Lung (tissue), 12 donors: Measurements from ENCODE around the gene TAS2R4. TPM values are rescaled to one million over a fixed set of nuclear protein-coding genes. Genes with fewer than 3 reads are reported as not detected.
A peak's percentile ranks its signal among the peaks of the same experiment; 100 is the strongest.
"Not testable (repeated sequence)": the region's sequence is repeated elsewhere in the genome, so short reads cannot be mapped to it uniquely, and the experiment has no call there.

Experiments used
- ATAC-seq: fragments of 200-7000 bp; cut with Tn5 transposase; one replicate; pipeline ENCODE4 v1.9.1; 2020; ENCODE audit warnings: moderate number of reproducible peaks; ENCODE audit not compliant: insufficient read depth, low FRiP score
- DNase-seq, 3 donors: peaks; one replicate each; pipeline ENCODE4 v3.0.0-alpha.2; 2013 to 2017
- H3K27ac ChIP-seq, 2 donors: one replicate each; pipeline ENCODE4 v1.5.1; 2013; ENCODE audit warnings: mild to moderate bottlenecking in 2 of 2, moderate library complexity in 2 of 2, control low read depth in 1 of 2, inconsistent platforms in 1 of 2, low read depth in 1 of 2, low read length in 1 of 2
- H3K27me3 ChIP-seq, 3 donors: one replicate each; pipeline ENCODE4 v1.5.1; 2013; ENCODE audit warnings: low read length in 2 of 3; ENCODE audit not compliant: control insufficient read depth in 3 of 3, insufficient read depth in 3 of 3
- H3K36me3 ChIP-seq, 4 donors: one replicate each; pipeline ENCODE4 v1.5.1; 2013; ENCODE audit warnings: low read length in 4 of 4, mild to moderate bottlenecking in 1 of 4, moderate library complexity in 1 of 4; ENCODE audit not compliant: control insufficient read depth in 4 of 4, insufficient read depth in 4 of 4
- H3K4me1 ChIP-seq, 5 donors: one replicate each; pipeline ENCODE4 v1.5.1; 2013; ENCODE audit warnings: low read length in 5 of 5, mild to moderate bottlenecking in 2 of 5, moderate library complexity in 1 of 5; ENCODE audit not compliant: control insufficient read depth in 5 of 5, insufficient read depth in 5 of 5
- H3K4me3 ChIP-seq: one replicate; pipeline ENCODE4 v1.5.1; 2013; ENCODE audit warnings: mild to moderate bottlenecking, control low read depth, moderate library complexity
- H3K9ac ChIP-seq, 2 donors: one replicate each; pipeline ENCODE4 v1.5.1; 2013; ENCODE audit warnings: low read length in 2 of 2, control low read depth in 1 of 2; ENCODE audit not compliant: insufficient read depth in 1 of 2
- H3K9me3 ChIP-seq, 4 donors: one replicate each; pipeline ENCODE4 v1.5.1; 2013; ENCODE audit warnings: low read length in 3 of 4, mild to moderate bottlenecking in 1 of 4, moderate library complexity in 1 of 4; ENCODE audit not compliant: control insufficient read depth in 4 of 4, insufficient read depth in 3 of 4
- WGBS, 2 donors: extraction: QIAGEN DNeasy Blood & Tissue Kit; methylation state at CpG; one replicate each; pipeline ENCODE4 v1.1.7; 2013; 5-methylcytosine and 5-hydroxymethylcytosine counted together
- polyA plus RNA-seq, 2 donors: library from polyadenylated mRNA; stranded (reverse); fragments of 200-250 nt; gene quantifications; one replicate each; pipeline ENCODE4 v1.2.1, GENCODE V29; 2013
- total RNA-seq, 2 donors: library from RNA; depleted of rRNA in 1 of 2; stranded (reverse); fragments of >200 nt in 1 of 2; gene quantifications; one replicate each; pipeline ENCODE4 v1.2.1, GENCODE V29; 2014 to 2021
- TF ChIP-seq, protein P1 (sequence below): IDR thresholded peaks from 2 replicates; pipeline ENCODE4 v1.5.1; 2012; ENCODE audit warnings: mild to moderate bottlenecking; ENCODE audit errors: control extremely low read depth, extremely low read depth
- donor health status: control.
- donor health status: control.
- donor health status: Bipolar disorder and iron deficiency.
- donor health status: healthy.
- donor health status: DM: yes; HTN: yes; CAD: no.

TAS2R4 gene
- total and polyA plus RNA-seq, 4 donors = 0.06 to 9.3 (median 0.87) TPM

DNA sequence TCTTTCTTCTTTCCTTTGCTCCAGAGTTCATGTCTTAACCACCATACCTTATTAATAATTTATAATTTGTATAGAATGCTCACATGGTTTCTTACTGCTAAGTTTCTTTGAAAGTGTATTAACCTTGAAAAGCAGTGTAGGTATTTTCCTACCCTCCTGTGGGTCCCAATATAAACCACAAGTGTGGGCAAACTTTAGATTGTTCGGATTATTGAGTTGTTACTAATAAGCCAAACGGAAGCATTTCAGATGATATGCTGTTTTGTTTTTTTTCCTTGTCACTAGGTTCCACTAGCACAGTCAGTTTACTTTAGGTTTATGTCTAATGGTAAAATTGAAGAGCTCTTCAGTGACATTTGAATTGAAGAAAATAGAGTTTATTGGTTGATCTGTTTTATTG is 28.1 kb upstream of the TAS2R4 start:
- ATAC-seq (no peak), DNase-seq (no peak)
- no peaks in the 10 kb centered on the region for H3K4me1 ChIP-seq
- H3K9ac ChIP-seq = no peak overlapping the region
- WGBS, 2 donors = 95 to 98% methylated on average over 2 of the region's 2 CpGs
- H3K27me3 ChIP-seq = no peaks in the 10 kb centered on the region
- TF ChIP-seq, protein P1, sequence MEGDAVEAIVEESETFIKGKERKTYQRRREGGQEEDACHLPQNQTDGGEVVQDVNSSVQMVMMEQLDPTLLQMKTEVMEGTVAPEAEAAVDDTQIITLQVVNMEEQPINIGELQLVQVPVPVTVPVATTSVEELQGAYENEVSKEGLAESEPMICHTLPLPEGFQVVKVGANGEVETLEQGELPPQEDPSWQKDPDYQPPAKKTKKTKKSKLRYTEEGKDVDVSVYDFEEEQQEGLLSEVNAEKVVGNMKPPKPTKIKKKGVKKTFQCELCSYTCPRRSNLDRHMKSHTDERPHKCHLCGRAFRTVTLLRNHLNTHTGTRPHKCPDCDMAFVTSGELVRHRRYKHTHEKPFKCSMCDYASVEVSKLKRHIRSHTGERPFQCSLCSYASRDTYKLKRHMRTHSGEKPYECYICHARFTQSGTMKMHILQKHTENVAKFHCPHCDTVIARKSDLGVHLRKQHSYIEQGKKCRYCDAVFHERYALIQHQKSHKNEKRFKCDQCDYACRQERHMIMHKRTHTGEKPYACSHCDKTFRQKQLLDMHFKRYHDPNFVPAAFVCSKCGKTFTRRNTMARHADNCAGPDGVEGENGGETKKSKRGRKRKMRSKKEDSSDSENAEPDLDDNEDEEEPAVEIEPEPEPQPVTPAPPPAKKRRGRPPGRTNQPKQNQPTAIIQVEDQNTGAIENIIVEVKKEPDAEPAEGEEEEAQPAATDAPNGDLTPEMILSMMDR = no peak
- H3K27ac ChIP-seq = no peak overlapping the region
- H3K4me3 ChIP-seq = no peak overlapping the region
- peaks cover 30 to 60% (median 51%) of the 10 kb centered on the region in 4 donors for H3K36me3 ChIP-seq
- peaks cover 0 to 11% (median 5%) of the 10 kb centered on the region in 4 donors for H3K9me3 ChIP-seq

DNA sequence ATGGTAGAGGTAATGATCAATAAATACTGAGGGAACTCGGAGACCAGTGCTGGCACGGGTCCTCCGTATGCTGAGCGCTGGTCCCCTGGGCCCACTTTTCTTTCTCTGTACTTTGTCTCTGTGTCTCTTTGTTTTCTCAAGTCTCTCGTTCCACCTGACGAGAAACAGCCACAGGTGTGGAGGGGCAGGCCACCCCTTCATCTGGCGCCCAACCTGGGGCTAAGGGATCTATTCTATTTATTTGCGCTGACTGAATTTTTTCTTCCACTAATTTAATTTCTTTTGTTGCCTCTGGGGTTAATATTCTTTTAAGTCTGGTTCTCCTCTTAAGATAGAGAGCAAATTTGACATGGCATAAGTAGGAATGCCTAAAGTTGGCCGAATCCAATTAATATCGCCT is 24.6 kb upstream of the TAS2R4 start:
- H3K4me1 ChIP-seq, H3K4me3 ChIP-seq, H3K27ac ChIP-seq, H3K27me3 ChIP-seq, H3K9ac ChIP-seq, ATAC-seq, DNase-seq: not testable (repeated sequence)
- H3K9me3 ChIP-seq = peaks cover 0 to 11% (median 5%) of the 10 kb centered on the region in 4 donors
- H3K36me3 ChIP-seq = peaks cover 21 to 63% (median 40%) of the 10 kb centered on the region in 4 donors
- 98% methylated on average over 10 of the region's 10 CpGs for WGBS, 2 donors

DNA sequence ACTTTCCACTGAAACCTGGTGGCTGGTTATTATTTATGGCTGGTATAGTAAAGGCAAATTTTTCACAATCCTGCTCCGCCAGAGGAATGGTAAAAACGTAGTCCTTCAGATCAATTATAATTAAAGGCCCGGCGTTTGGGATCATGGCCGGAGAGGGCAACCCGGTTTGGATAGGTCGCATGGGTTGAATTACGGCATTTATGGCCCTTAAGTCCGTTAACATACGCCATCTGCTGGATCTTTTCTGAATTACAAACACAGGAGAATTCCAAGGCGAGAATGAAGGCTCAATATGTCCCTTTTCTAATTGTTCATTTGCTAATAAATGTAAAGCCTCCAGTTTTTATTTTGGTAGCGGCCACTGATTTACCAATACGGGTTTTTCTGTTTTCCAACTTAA is 23.8 kb upstream of the TAS2R4 start:
- Histone ChIP-seq H3K9me3 (peaks cover 0 to 11% (median 5%) of the 10 kb centered on the region in 4 donors), H3K4me1 (no peaks in the 10 kb centered on the region), H3K27ac (no peak overlapping the region), H3K4me3 (no peak overlapping the region), H3K36me3 (peaks cover 20 to 62% (median 42%) of the 10 kb centered on the region in 4 donors), H3K27me3 (no peaks in the 10 kb centered on the region), H3K9ac (no peak overlapping the region)
- ATAC-seq (no peak), DNase-seq (no peak)
- TF ChIP-seq, protein P1 = no peak
- WGBS, 2 donors = 96 to 98% methylated on average over 13 of the region's 13 CpGs

DNA sequence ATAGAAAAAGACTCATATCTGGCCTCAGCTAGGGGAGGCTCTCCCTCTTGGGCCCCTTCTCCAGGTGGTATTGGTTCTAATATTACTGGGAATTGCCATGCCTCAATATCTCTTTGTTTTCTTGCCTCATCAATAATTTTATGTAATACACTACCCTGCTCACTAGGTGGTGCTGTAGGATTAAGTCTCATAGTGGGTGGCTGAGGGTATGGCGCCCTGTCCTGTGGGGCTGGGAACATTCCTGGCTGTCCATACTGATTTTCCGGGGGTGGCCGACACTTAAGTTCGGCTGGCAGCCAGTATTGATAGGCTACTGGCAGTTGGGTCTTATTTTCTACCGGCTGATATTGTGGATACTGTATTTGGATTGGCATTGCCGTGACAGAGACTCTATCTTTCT is 21.5 kb upstream of the TAS2R4 start:
- Histone ChIP-seq H3K36me3 (peaks cover 21 to 47% (median 39%) of the 10 kb centered on the region in 4 donors), H3K9ac (no peak overlapping the region), H3K27ac (no peak overlapping the region), H3K9me3 (peaks cover 0 to 11% (median 5%) of the 10 kb centered on the region in 4 donors), H3K27me3 (no peaks in the 10 kb centered on the region), H3K4me3 (no peak overlapping the region), H3K4me1 (no peaks in the 10 kb centered on the region)
- ATAC-seq = no peak
- TF ChIP-seq, protein P1 = peak; percentile 2
- 87 to 93% methylated on average over 6 of the region's 6 CpGs for WGBS, 2 donors
- DNase-seq = peak in 1 of 3 donors; percentile 1
